ENCODE results near the gene GSTT2. TPM values are rescaled to one million over a fixed set of nuclear protein-coding genes. Genes with fewer than 3 reads are reported as not detected.

Gene GSTT2
- total and polyA plus RNA-seq, 9 of the 15 experiments (the other 6 are each of a cell fraction or from before 2014, with no cell fraction given) = not detected

DNA sequence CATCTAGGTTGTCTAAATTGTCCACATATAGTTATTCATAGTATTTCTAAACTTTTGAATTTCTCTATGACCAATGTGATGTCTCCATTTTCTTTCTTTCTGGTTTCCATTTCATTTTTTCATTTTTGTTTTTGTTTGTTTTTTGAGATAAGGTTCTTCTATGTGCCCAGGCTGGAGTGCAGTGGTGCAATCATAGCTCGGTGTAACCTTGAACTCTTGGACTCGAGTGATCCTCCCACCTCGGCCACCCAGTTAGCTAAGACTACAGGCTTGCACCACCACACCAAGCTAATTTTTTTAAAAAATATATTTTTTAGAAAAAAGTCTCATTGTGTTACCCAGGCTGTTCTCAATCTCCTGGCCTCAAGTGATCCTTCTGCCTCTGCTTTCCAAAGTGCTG, 17.2 kb downstream of the GSTT2 start:
- Histone ChIP-seq H4K20me1 (replicated peaks; ENCODE audit: control insufficient read depth, insufficient read depth, low read length) (no peaks in the 10 kb centered on the region), H2AFZ (ENCODE audit: low read depth, low read length) (no peak overlapping the region), H3K4me1 (replicated peaks in 1 of 2; ENCODE audit: control insufficient read depth in 2 of 2, insufficient read depth in 2 of 2, low read length in 2 of 2) (no peaks in the 10 kb centered on the region; a peak in 2 of 5 replicates), H3K27me3 (ENCODE audit: control insufficient read depth in 2 of 2, insufficient read depth in 2 of 2, low read length in 2 of 2) (no peaks in the 10 kb centered on the region), H3K36me3 (ENCODE audit: control insufficient read depth, insufficient read depth, low read length) (no peaks in the 10 kb centered on the region), H3K4me2 (ENCODE audit: insufficient read depth, low read length) (no peak overlapping the region), H3K9me1 (ENCODE audit: control insufficient read depth, insufficient read depth, low read length) (no peaks in the 10 kb centered on the region), H3K79me2 (ENCODE audit: control insufficient read depth, insufficient read depth, low read length) (no peaks in the 10 kb centered on the region), H3K9me3 (replicated peaks; ENCODE audit: control insufficient read depth, insufficient read depth, low read depth, low read length) (no peaks in the 10 kb centered on the region), H3K4me3 (no peak overlapping the region), H3K9ac (ENCODE audit: insufficient read depth in 1 of 2, low read depth in 2 of 2, low read length in 2 of 2) (no peak overlapping the region), H3K27ac (ENCODE audit: extremely low read depth, low read depth, low read length) (no peak overlapping the region)
- BruUV-seq (replicated peaks) = no TSS peak
- TF ChIP-seq RUNX1 (IDR thresholded peaks at IDR 0.05; ENCODE audit: low read depth) = no peak
- no peak for TF ChIP-seq BRCA1 (IDR thresholded peaks at IDR 0.05)
- no peak for TF ChIP-seq BRCA1 (CRISPR knock-in tag; IDR thresholded peaks at IDR 0.05)
- TF ChIP-seq SNIP1 (IDR thresholded peaks at IDR 0.05; ENCODE audit: low read depth) = no peak
- TF ChIP-seq NCOA6 (IDR thresholded peaks at IDR 0.05) = no peak
- TF ChIP-seq MAZ (CRISPR knock-in tag; conservative IDR thresholded peaks at IDR 0.05 in 1 of 2, IDR thresholded peaks at IDR 0.05 in 1 of 2) = no peak
- no peak for TF ChIP-seq RBM22 (IDR thresholded peaks at IDR 0.05; ENCODE audit: low read depth, low read length, poor library complexity, severe bottlenecking)
- no peak for TF ChIP-seq HNRNPLL (IDR thresholded peaks at IDR 0.05; ENCODE audit: low read depth, low read length, poor library complexity, severe bottlenecking)
- TF ChIP-seq OTX1 (CRISPR knock-in tag; IDR thresholded peaks at IDR 0.05) = no peak
- TF ChIP-seq, protein P1, sequence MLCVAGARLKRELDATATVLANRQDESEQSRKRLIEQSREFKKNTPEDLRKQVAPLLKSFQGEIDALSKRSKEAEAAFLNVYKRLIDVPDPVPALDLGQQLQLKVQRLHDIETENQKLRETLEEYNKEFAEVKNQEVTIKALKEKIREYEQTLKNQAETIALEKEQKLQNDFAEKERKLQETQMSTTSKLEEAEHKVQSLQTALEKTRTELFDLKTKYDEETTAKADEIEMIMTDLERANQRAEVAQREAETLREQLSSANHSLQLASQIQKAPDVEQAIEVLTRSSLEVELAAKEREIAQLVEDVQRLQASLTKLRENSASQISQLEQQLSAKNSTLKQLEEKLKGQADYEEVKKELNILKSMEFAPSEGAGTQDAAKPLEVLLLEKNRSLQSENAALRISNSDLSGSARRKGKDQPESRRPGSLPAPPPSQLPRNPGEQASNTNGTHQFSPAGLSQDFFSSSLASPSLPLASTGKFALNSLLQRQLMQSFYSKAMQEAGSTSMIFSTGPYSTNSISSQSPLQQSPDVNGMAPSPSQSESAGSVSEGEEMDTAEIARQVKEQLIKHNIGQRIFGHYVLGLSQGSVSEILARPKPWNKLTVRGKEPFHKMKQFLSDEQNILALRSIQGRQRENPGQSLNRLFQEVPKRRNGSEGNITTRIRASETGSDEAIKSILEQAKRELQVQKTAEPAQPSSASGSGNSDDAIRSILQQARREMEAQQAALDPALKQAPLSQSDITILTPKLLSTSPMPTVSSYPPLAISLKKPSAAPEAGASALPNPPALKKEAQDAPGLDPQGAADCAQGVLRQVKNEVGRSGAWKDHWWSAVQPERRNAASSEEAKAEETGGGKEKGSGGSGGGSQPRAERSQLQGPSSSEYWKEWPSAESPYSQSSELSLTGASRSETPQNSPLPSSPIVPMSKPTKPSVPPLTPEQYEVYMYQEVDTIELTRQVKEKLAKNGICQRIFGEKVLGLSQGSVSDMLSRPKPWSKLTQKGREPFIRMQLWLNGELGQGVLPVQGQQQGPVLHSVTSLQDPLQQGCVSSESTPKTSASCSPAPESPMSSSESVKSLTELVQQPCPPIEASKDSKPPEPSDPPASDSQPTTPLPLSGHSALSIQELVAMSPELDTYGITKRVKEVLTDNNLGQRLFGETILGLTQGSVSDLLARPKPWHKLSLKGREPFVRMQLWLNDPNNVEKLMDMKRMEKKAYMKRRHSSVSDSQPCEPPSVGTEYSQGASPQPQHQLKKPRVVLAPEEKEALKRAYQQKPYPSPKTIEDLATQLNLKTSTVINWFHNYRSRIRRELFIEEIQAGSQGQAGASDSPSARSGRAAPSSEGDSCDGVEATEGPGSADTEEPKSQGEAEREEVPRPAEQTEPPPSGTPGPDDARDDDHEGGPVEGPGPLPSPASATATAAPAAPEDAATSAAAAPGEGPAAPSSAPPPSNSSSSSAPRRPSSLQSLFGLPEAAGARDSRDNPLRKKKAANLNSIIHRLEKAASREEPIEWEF (CRISPR knock-in tag; IDR thresholded peaks at IDR 0.05) = no peak
- TF ChIP-seq, protein P2, sequence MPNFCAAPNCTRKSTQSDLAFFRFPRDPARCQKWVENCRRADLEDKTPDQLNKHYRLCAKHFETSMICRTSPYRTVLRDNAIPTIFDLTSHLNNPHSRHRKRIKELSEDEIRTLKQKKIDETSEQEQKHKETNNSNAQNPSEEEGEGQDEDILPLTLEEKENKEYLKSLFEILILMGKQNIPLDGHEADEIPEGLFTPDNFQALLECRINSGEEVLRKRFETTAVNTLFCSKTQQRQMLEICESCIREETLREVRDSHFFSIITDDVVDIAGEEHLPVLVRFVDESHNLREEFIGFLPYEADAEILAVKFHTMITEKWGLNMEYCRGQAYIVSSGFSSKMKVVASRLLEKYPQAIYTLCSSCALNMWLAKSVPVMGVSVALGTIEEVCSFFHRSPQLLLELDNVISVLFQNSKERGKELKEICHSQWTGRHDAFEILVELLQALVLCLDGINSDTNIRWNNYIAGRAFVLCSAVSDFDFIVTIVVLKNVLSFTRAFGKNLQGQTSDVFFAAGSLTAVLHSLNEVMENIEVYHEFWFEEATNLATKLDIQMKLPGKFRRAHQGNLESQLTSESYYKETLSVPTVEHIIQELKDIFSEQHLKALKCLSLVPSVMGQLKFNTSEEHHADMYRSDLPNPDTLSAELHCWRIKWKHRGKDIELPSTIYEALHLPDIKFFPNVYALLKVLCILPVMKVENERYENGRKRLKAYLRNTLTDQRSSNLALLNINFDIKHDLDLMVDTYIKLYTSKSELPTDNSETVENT (CRISPR knock-in tag; IDR thresholded peaks at IDR 0.05) = no peak
- TF ChIP-seq NFXL1 (CRISPR knock-in tag; IDR thresholded peaks at IDR 0.05) = no peak
- no peak for TF ChIP-seq MTA1 (IDR thresholded peaks at IDR 0.05; ENCODE audit: borderline replicate concordance)
- FAIRE-seq (no peak), DNase-seq (ENCODE audit: extremely low read depth in 1 of 4, low spot score in 3 of 4) (no peak), ATAC-seq (no peak)
- intact Hi-C loops (cut with micrococcal nuclease) = no loop called here
- WGBS (ENCODE audit: insufficient coverage, low coverage, missing lambda C conversion rate) = 19% methylated on average over 3 of the region's 3 CpGs
- ChIA-PET POLR2A (no interaction called here), CTCF (ENCODE audit: low intra/inter-chr PET ratio) (no interaction called here)
- in situ Hi-C loops (cut with MboI) = no loop called here

Measured in K562 (cell line).